Chondrocyte (in vitro differentiated cells): Measurements from ENCODE around the gene ICOSLG. TPM values are rescaled to one million over a fixed set of nuclear protein-coding genes. Genes with fewer than 3 reads are reported as not detected.
"Not testable (repeated sequence)": the region's sequence is repeated elsewhere in the genome, so short reads cannot be mapped to it uniquely, and the experiment has no call there.

Source experiments
- DNase-seq: peaks from one replicate; pipeline ENCODE4 v3.0.0; 2021; ENCODE audit warnings: mixed read lengths, low spot score
- H3K27ac Mint-ChIP-seq: one replicate; pipeline ENCODE4 v1.8.0; 2021; ENCODE audit warnings: mild to moderate bottlenecking, moderate library complexity, mixed read lengths; ENCODE audit not compliant: unreplicated experiment
- H3K27me3 Mint-ChIP-seq: 2 replicates; pipeline ENCODE4 v1.8.0; 2021; ENCODE audit warnings: low read depth, mixed read lengths
- H3K36me3 Mint-ChIP-seq: 2 replicates; pipeline ENCODE4 v1.8.0; 2021; ENCODE audit warnings: low read depth, mixed read lengths
- H3K4me1 Mint-ChIP-seq: 2 replicates; pipeline ENCODE4 v1.8.0; 2021; ENCODE audit warnings: low read depth, mild to moderate bottlenecking, mixed read lengths
- H3K4me3 Mint-ChIP-seq: one replicate; pipeline ENCODE4 v1.8.0; 2021; ENCODE audit warnings: mild to moderate bottlenecking, moderate library complexity, mixed read lengths; ENCODE audit not compliant: unreplicated experiment
- H3K9me3 Mint-ChIP-seq: 2 replicates; pipeline ENCODE4 v1.8.0; 2021; ENCODE audit warnings: low read depth, mixed read lengths
- total RNA-seq: library from RNA; stranded (reverse); gene quantifications from 3 replicates; pipeline ENCODE4 v1.2.1, GENCODE V29; 2021

Gene ICOSLG
- total RNA-seq, 1 donor from 2014 or later = 5.1 TPM

DNA sequence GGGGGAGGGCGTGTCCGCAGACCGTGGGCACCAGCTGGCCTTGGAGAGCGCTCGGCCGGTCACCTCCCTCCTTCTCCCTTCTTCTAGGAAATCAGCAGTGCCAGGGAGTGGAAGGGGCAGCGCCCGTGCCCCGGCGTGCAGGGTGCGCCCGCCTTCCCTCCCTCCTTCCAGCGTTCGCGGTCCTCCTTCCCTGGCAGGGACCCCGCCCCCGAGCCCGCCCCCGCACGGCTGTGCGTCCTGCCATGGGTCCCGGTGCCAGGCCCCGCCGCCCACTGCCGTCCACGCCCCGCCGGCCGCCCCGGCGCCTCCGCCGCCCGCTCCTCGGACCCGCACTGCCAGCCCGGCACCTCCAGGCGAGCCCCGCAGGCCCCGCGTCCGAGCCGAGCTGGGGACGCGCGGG lies 390 bp downstream of the ICOSLG start:
- H3K9me3 Mint-ChIP-seq, DNase-seq, H3K4me3 Mint-ChIP-seq, H3K36me3 Mint-ChIP-seq, H3K4me1 Mint-ChIP-seq, H3K27me3 Mint-ChIP-seq, H3K27ac Mint-ChIP-seq: not testable (repeated sequence)

DNA sequence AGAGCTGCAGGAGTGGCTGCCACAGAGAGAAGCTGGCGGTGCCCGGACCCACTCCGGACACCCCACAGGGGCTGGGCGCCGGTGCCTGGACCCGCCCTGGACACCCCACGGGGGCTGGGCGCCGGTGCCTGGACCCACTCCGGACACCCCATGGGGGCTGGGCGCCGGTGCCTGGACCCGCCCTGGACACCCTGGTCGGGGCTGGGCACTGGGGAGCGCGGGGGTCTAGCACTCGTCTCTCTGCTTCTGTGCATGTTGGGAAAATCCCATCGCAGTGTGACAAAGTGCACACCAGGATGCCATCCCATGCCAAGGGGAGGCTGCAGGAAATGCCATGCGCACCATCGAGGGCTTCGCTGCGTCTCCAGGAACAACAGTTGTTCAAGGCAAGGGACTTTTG lies 11.2 kb downstream of the ICOSLG start:
- not testable (repeated sequence) for H3K27me3 Mint-ChIP-seq, H3K36me3 Mint-ChIP-seq, H3K4me3 Mint-ChIP-seq, H3K27ac Mint-ChIP-seq, DNase-seq, H3K9me3 Mint-ChIP-seq, H3K4me1 Mint-ChIP-seq

DNA sequence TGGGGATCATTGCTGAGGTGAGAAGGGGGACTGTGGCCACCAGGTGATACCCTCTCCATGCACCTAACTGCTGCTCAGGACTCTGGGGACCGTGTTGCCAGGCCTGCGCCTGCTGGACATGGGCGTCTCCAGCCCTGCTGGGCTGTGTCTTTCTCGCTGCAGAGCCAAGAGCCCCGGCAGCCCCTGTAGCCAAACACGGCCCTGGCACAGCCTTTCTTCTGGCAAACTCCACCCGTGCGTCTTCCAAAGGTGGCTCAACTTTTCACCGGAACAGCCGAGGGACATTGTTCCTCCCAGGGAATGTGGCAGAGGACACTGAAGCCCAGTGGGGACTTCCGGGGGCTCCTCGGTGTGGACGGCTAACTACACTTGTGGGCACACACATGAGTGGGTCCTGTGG lies 12.6 kb downstream of the ICOSLG start:
- DNase-seq, H3K27me3 Mint-ChIP-seq, H3K27ac Mint-ChIP-seq, H3K36me3 Mint-ChIP-seq, H3K4me1 Mint-ChIP-seq, H3K9me3 Mint-ChIP-seq, H3K4me3 Mint-ChIP-seq: not testable (repeated sequence)

- not testable (repeated sequence) for H3K4me3 Mint-ChIP-seq, H3K36me3 Mint-ChIP-seq, DNase-seq, H3K4me1 Mint-ChIP-seq, H3K27ac Mint-ChIP-seq, H3K27me3 Mint-ChIP-seq, H3K9me3 Mint-ChIP-seq
Measured at GRCh38 chr21:44227614-44228013, 13.1 kb downstream of the ICOSLG start.

GRCh38 chr21:44225605-44226004 lies 15.1 kb downstream of the ICOSLG start:
- not testable (repeated sequence) for H3K27ac Mint-ChIP-seq, DNase-seq, H3K4me3 Mint-ChIP-seq, H3K27me3 Mint-ChIP-seq, H3K36me3 Mint-ChIP-seq, H3K9me3 Mint-ChIP-seq, H3K4me1 Mint-ChIP-seq

DNA sequence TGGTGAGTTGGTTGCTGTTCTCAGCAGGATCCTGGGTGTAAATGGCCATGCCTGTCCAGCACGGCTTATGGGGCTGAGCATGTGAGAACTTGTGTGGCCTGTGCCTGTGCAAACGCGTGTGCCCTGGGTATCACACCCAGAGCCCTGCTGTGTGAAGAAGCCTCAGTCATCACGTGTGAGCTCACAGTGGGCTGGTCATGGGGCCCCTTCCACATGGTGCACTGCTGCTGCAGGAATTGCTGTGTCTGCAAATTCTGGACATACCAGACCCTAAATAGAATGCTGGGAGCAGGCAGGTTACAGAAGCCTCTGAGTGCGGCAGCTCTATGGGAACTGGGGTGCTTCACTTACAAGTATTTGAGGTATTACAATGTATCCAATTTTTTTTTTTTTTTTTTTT lies 17.4 kb downstream of the ICOSLG start:
- DNase-seq, H3K4me1 Mint-ChIP-seq, H3K36me3 Mint-ChIP-seq, H3K9me3 Mint-ChIP-seq, H3K27ac Mint-ChIP-seq, H3K4me3 Mint-ChIP-seq, H3K27me3 Mint-ChIP-seq: not testable (repeated sequence)

GRCh38 chr21:44220674-44221073 lies 20.1 kb downstream of the ICOSLG start:
- not testable (repeated sequence) for H3K36me3 Mint-ChIP-seq, H3K4me3 Mint-ChIP-seq, H3K27ac Mint-ChIP-seq, H3K4me1 Mint-ChIP-seq, DNase-seq, H3K9me3 Mint-ChIP-seq, H3K27me3 Mint-ChIP-seq

DNA sequence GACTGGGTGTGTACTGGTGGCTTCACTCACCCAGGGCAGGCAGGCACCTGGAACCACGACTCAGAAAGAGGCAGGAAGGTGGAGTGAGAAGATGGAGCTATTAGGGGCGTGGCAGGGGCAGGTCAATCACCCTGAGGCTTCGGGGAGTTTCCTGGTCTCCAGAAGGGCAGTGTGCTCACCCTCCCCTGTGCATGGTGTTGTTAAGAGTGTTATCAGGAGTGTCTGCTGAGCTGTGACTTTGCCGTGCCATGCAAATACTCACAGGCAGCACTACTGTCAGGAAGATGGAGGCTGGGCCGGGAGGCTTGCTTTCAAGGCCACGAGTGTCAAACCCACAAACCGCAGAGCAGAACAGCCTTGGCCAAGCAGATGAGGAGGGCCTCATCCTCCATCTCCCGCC lies 22.3 kb downstream of the ICOSLG start:
- H3K4me1 Mint-ChIP-seq, H3K27ac Mint-ChIP-seq, H3K4me3 Mint-ChIP-seq, DNase-seq, H3K27me3 Mint-ChIP-seq, H3K9me3 Mint-ChIP-seq, H3K36me3 Mint-ChIP-seq: not testable (repeated sequence)

- not testable (repeated sequence) for H3K27ac Mint-ChIP-seq, H3K9me3 Mint-ChIP-seq, H3K4me3 Mint-ChIP-seq
Measured at GRCh38 chr21:44211978-44212377, 28.8 kb downstream of the ICOSLG start.

GRCh38 chr21:44211574-44211973 lies 29.2 kb downstream of the ICOSLG start:
- H3K9me3 Mint-ChIP-seq, H3K4me3 Mint-ChIP-seq, H3K27me3 Mint-ChIP-seq, H3K27ac Mint-ChIP-seq, H3K4me1 Mint-ChIP-seq, H3K36me3 Mint-ChIP-seq, DNase-seq: not testable (repeated sequence)

More at GRCh38 chr21:44211978-44212377, 28.8 kb downstream of the ICOSLG start:
- H3K36me3 Mint-ChIP-seq, DNase-seq, H3K27me3 Mint-ChIP-seq, H3K4me1 Mint-ChIP-seq: not testable (repeated sequence)

- H3K4me1 Mint-ChIP-seq, H3K27me3 Mint-ChIP-seq, H3K27ac Mint-ChIP-seq, H3K9me3 Mint-ChIP-seq, H3K4me3 Mint-ChIP-seq, DNase-seq, H3K36me3 Mint-ChIP-seq: not testable (repeated sequence)
Measured at GRCh38 chr21:44207860-44208646, 32.7 kb downstream of the ICOSLG start.

DNA sequence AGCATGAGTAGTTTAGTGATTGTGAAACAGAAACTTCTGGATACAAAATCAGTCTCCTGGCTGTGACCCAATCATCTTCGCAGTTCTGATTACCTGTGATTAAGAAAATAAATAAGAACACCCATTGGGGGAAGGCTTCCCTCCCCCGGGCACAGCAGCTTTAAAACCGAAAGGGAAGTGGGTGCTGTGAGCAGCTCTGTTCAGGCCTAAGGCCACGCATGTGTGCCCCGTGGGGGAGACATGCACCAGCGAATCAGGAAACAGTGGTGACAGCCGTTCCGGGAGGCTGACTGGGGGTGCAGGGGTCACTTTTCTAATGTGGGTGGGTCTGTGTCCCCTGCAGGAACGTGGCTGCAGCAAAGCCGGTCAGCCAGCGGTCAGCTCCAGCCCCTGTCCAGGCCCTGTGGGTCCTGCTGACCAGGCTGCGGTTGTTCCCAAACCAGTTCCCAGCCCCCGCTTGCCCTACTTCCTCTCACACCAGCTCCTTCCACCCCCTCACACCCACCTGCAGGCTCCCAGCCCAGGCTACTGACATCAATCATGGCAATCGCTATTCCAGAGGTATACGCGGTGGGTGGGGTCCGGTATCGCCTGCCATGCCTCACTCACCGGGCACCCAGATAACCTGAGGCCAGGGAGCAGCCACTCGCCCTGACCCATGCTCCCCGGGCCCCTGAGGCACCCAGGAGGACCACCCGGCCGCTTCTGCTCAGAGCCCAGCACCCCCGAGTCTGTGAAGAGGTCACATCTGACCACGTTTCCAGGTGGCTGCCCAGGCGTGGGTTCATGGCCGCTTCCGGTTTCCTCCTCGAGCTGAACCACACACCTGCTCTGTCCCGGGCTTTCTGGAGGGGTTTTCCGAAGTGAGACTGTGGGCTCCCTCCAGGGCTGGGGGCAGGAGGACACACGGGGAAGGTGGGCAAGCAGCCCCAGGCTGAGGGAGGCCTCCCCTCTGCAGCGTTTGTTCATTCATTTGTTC lies 33.8 kb downstream of the ICOSLG start:
- H3K36me3 Mint-ChIP-seq, H3K27me3 Mint-ChIP-seq, H3K4me1 Mint-ChIP-seq, H3K4me3 Mint-ChIP-seq, DNase-seq, H3K9me3 Mint-ChIP-seq, H3K27ac Mint-ChIP-seq: not testable (repeated sequence)

- H3K4me3 Mint-ChIP-seq, H3K4me1 Mint-ChIP-seq, H3K27me3 Mint-ChIP-seq, H3K27ac Mint-ChIP-seq, H3K36me3 Mint-ChIP-seq, DNase-seq, H3K9me3 Mint-ChIP-seq: not testable (repeated sequence)
Measured at GRCh38 chr21:44206187-44206586, 34.6 kb downstream of the ICOSLG start.
